CD4-positive, alpha-beta T cell (primary cell): ENCODE results near the gene STAB1. TPM values are rescaled to one million over a fixed set of nuclear protein-coding genes. Genes with fewer than 3 reads are reported as not detected.

Experiments
- ATAC-seq: fragments of 200-7000 bp; cut with Tn5 transposase; one replicate; pipeline ENCODE4 v1.10.0; 2022; ENCODE audit warnings: mild to moderate bottlenecking; ENCODE audit not compliant: poor library complexity
- CTCF ChIA-PET: fragments of 350-600 bp; sonication (Branson Sonifier 250); formaldehyde crosslinking; loops from one replicate; lab custom pipeline; 2021; ENCODE audit warnings: antibody characterized with exemption, inconsistent platforms; lab: Charles Lee
- POLR2A ChIA-PET: fragments of 350-600 bp; sonication (Branson Sonifier 250); formaldehyde crosslinking; loops from one replicate; lab custom pipeline; 2021; ENCODE audit warnings: antibody characterized with exemption, inconsistent platforms; lab: Charles Lee
- DNase-seq, 14 experiments: peaks; one replicate each; pipeline ENCODE4 v3.0.0-alpha.2; 2013 to 2020; ENCODE audit warnings: mixed read lengths in 2 of 14
- H3K27ac ChIP-seq, 2 donors: one replicate each; pipeline versions ENCODE4 v1.5.1 to v1.7.0; 2013; ENCODE audit warnings: low read length in 2 of 2, low read depth in 1 of 2, mild to moderate bottlenecking in 1 of 2
- H3K27me3 ChIP-seq, 2 experiments: 1 replicate in 1 of 2; 2 replicates in 1 of 2; pipeline versions ENCODE4 v1.6.1 to v1.7.0; 2013; ENCODE audit warnings: low read length in 2 of 2, control low read depth in 1 of 2, mild to moderate bottlenecking in 1 of 2, moderate library complexity in 1 of 2; ENCODE audit not compliant: insufficient read depth in 2 of 2, control insufficient read depth in 1 of 2
- H3K36me3 ChIP-seq: one replicate; pipeline ENCODE4 v1.6.1; 2013; ENCODE audit warnings: low read length, control low read depth; ENCODE audit not compliant: insufficient read depth
- H3K4me1 ChIP-seq: one replicate; pipeline ENCODE4 v1.6.1; 2013; ENCODE audit warnings: low read length, control low read depth; ENCODE audit not compliant: insufficient read depth
- H3K4me3 ChIP-seq: one replicate; pipeline ENCODE4 v1.5.1; 2013; ENCODE audit warnings: mild to moderate bottlenecking, low read length, moderate library complexity
- H3K9me3 ChIP-seq, 2 experiments: 1 replicate in 1 of 2; 2 replicates in 1 of 2; pipeline versions ENCODE4 v1.6.1 to v1.7.0; 2013; ENCODE audit warnings: low read length in 2 of 2, mild to moderate bottlenecking in 2 of 2, control low read depth in 1 of 2, moderate library complexity in 1 of 2; ENCODE audit not compliant: control insufficient read depth in 1 of 2, insufficient read depth in 1 of 2
- H3K27ac Mint-ChIP-seq: one replicate; pipeline ENCODE4 v1.8.0; 2020; ENCODE audit warnings: mixed read lengths
- H3K27me3 Mint-ChIP-seq: one replicate; pipeline ENCODE4 v1.8.0; 2021; ENCODE audit warnings: mixed read lengths
- H3K36me3 Mint-ChIP-seq: one replicate; pipeline ENCODE4 v1.8.0; 2021; ENCODE audit warnings: low read depth, mixed read lengths
- H3K4me1 Mint-ChIP-seq: one replicate; pipeline ENCODE4 v1.8.0; 2021; ENCODE audit warnings: low read depth, mixed read lengths
- H3K4me3 Mint-ChIP-seq: one replicate; pipeline ENCODE4 v1.8.0; 2020; ENCODE audit warnings: mild to moderate bottlenecking, mixed read lengths
- H3K9me3 Mint-ChIP-seq: one replicate; pipeline ENCODE4 v1.8.0; 2020; ENCODE audit warnings: mixed read lengths
- intact Hi-C, 2 experiments: fragments of 100-400 bp; cut with DNase I in 1 of 2; cut with micrococcal nuclease in 1 of 2; formaldehyde crosslinking; loops; one replicate each; pipeline versions ENCODE4 v1.15.1 to v1.9.0; 2023 to 2025; cut with DNase I, micrococcal nuclease
- total RNA-seq, 174 experiments: library from RNA in 2 of 174; stranded (reverse) in 2 of 174; gene quantifications; one replicate each; pipeline ENCODE4 v1.2.3 and lab custom pipeline; 2021 to 2026
- TF ChIP-seq, protein P1 (sequence below): fragments of 200-600 bp; IDR thresholded peaks from one replicate; pipeline ENCODE4 v1.8.0; 2022; ENCODE audit warnings: antibody characterized with exemption, mild to moderate bottlenecking

STAB1 gene
- total RNA-seq, 2 experiments from 2014 or later, result 1.5 to 2.5 TPM

DNA sequence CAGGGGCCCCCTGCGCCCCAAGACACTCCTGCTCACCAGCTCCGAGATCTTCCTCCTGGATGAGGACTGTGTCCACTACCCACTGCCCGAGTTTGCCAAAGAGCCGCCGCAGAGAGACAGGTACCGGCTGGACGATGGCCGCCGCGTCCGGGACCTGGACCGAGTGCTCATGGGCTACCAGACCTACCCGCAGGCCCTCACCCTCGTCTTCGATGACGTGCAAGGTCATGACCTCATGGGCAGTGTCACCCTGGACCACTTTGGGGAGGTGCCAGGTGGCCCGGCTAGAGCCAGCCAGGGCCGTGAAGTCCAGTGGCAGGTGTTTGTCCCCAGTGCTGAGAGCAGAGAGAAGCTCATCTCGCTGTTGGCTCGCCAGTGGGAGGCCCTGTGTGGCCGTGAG, 3.1 kb upstream of the STAB1 start:
- TF ChIP-seq, protein P1, sequence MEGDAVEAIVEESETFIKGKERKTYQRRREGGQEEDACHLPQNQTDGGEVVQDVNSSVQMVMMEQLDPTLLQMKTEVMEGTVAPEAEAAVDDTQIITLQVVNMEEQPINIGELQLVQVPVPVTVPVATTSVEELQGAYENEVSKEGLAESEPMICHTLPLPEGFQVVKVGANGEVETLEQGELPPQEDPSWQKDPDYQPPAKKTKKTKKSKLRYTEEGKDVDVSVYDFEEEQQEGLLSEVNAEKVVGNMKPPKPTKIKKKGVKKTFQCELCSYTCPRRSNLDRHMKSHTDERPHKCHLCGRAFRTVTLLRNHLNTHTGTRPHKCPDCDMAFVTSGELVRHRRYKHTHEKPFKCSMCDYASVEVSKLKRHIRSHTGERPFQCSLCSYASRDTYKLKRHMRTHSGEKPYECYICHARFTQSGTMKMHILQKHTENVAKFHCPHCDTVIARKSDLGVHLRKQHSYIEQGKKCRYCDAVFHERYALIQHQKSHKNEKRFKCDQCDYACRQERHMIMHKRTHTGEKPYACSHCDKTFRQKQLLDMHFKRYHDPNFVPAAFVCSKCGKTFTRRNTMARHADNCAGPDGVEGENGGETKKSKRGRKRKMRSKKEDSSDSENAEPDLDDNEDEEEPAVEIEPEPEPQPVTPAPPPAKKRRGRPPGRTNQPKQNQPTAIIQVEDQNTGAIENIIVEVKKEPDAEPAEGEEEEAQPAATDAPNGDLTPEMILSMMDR, result no peak
- H3K27ac Mint-ChIP-seq, result no peak overlapping the region
- ChIA-PET CTCF (no interaction called here), POLR2A (no interaction called here)
- Histone ChIP-seq H3K9me3 (no peaks in the 10 kb centered on the region), H3K4me3 (no peak overlapping the region), H3K4me1 (peaks cover 9% of the 10 kb centered on the region), H3K27ac (no peak overlapping the region), H3K36me3 (peaks cover 55% of the 10 kb centered on the region), H3K27me3 (no peaks in the 10 kb centered on the region)
- no peak overlapping the region for H3K4me3 Mint-ChIP-seq
- ATAC-seq, result no peak
- H3K36me3 Mint-ChIP-seq, result peaks cover 54% of the 10 kb centered on the region
- DNase-seq, result no peak
- intact Hi-C loops, result no loop called here
- no peaks in the 10 kb centered on the region for H3K4me1 Mint-ChIP-seq
- H3K27me3 Mint-ChIP-seq, result no peaks in the 10 kb centered on the region
- H3K9me3 Mint-ChIP-seq, result no peaks in the 10 kb centered on the region

DNA sequence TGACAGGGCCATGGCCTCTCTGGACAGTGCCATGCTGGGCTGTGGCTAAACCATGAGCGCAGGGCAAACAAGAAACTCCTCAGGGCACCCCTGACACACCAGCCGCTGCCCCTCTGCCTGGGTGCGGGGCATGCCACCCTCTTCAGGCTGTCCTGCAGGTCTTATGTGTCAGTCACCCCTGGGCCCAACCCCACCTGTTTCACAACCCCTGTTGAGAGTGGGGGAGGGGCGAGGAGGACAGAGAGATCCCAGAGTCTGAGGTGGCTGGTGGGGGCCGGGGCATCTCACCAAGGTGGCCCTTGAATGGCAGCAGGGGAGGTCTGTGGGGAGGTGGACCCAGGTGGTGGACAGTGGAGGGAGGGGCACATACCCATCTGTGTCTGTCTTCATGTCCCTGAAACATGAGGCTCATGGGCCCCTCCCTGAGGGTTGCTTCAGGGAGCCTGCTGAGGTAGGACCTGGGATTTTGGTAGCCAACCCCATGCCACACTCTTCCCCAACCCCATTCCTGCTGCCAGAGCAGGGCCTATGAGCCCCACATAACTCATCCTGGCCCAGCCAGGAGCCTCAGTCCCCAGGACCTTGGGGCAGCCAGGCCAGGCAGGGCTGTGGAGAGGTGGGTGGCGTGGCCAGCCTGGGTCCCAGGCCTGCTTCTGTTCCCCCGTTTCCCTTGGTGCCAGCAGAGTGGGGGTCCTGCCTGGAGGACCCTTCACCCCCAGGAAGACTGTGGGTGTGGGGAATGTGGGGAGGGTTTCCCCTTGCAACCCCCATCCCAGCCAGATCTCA, 1.7 kb upstream of the STAB1 start:
- no peaks in the 10 kb centered on the region for H3K9me3 ChIP-seq
- no peak overlapping the region for H3K27ac ChIP-seq
- Mint-ChIP-seq H3K4me1 (no peaks in the 10 kb centered on the region), H3K9me3 (no peaks in the 10 kb centered on the region), H3K27ac (no peak overlapping the region), H3K27me3 (no peaks in the 10 kb centered on the region), H3K4me3 (no peak overlapping the region), H3K36me3 (peaks cover 43% of the 10 kb centered on the region)
- ATAC-seq (no peak), DNase-seq (no peak)
- CTCF ChIA-PET, result no interaction called here
- H3K36me3 ChIP-seq, result peaks cover 42% of the 10 kb centered on the region
- intact Hi-C loops, result no loop called here
- H3K27me3 ChIP-seq, result no peaks in the 10 kb centered on the region
- H3K4me1 ChIP-seq, result peaks cover 14% of the 10 kb centered on the region
- H3K4me3 ChIP-seq, result no peak overlapping the region
- TF ChIP-seq, protein P1, result no peak
- POLR2A ChIA-PET, result no interaction called here

DNA sequence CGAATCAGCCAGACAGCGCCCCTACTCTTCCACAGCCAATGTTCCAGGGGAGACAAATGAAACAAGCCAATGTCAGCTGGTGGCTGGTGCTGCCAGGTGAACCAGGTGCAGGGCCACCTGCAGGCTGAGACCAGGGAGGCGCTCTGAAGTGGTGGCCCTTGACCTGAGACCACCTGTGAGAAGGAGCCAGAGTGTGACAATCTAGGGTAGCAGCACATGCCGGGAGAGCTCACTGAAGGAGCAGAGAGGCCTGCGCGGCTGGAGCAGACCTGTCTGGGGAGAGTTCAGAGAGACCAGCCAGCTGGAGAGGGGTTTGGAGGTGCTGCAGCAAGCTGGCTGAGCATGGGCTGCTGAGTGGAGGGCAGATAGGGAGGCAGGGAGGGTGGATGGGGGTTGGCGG, 693 bp upstream of the STAB1 start:
- no peak overlapping the region for H3K4me3 ChIP-seq
- no peaks in the 10 kb centered on the region for H3K27me3 ChIP-seq
- no peaks in the 10 kb centered on the region for H3K9me3 Mint-ChIP-seq
- no peak overlapping the region for H3K27ac Mint-ChIP-seq
- TF ChIP-seq, protein P1, result no peak
- intact Hi-C loops, result no loop called here
- H3K4me1 ChIP-seq, result peaks cover 17% of the 10 kb centered on the region
- CTCF ChIA-PET, result no interaction called here
- no peak overlapping the region for H3K4me3 Mint-ChIP-seq
- no peaks in the 10 kb centered on the region for H3K4me1 Mint-ChIP-seq
- H3K27me3 Mint-ChIP-seq, result no peaks in the 10 kb centered on the region
- H3K9me3 ChIP-seq, result no peaks in the 10 kb centered on the region
- DNase-seq (no peak), ATAC-seq (no peak)
- POLR2A ChIA-PET, result no interaction called here
- peaks cover 36% of the 10 kb centered on the region for H3K36me3 ChIP-seq
- H3K27ac ChIP-seq, result no peak overlapping the region
- H3K36me3 Mint-ChIP-seq, result peaks cover 36% of the 10 kb centered on the region
